Activated CD4-positive, alpha-beta T cell treated with anti-CD3 and anti-CD28 coated beads, Interleukin-2, amount 50 U/mL, for 16 hours (primary cell): ENCODE data around the gene PODNL1.

Experiments
- DNase-seq: peaks from one replicate; pipeline ENCODE4 v3.0.0-alpha.2; 2020

PODNL1 gene

DNA sequence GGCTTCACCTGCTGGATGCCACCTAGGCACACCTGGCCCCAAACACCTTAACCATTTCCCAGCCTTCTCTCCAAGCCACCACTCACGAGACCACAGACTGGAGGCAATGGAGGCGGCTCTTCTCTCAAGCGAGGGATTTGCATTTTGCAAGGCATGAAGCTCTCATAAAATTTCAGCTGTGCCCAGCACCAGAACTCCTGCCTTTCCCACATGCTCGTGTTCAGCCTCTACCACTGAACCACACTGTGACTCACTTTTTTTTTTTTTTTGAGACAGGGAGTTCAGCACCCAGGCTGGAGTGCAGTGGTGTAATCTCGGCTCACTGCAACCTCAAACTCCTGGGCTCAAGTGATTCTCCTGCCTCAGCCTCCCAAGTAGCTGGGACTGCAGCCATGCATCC is 50.7 kb downstream of the PODNL1 start:
- DNase-seq, result no peak

DNA sequence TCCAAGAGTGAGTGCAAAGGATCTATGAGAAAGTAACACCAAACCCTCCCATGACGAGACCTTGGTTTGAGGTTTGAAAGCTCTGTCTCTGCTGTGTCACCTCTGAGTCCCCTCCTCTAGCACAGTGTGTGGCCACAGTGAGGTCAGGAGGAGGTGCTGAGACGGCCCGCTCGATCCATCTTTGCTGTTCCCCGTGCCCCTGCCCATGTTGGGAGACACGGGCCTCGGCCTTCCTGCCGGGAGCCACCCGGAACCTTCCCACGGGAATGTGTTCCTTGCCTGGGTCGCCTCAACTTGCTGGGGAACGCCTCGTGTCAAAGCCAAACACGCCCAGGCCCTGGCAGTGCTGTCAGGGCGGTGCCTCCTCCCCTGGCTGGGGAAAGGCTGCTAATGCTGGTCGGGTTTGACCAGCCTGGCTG is 51.2 kb downstream of the PODNL1 start:
- peak; percentile 34 for DNase-seq

DNA sequence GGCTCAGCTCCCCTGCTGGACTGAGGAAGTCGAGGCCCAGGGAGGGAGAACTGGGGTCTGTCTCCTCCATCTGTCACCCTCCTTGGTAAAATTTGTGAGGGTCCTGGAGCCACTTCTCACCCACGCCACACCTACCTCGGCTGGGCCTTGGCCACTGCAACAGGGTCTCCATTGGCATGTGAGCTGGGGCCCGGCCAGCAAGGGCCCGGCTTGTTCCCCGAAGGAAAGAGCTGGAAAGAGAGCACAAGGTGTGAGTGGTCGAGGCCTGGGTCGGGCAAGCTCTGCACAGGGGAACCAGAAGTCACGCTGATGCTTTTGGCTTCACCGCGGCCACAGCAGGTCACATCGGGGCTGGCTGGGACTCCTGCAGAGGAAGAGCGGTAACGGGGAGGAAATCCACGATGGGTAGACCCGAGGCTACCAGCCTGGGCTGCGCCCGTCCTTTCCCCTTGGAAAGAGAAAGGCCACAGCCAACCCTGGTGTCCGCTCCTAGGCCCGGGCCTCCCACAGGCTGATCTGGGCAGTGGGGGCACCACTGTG is 52.3 kb downstream of the PODNL1 start:
- DNase-seq, result no peak

DNA sequence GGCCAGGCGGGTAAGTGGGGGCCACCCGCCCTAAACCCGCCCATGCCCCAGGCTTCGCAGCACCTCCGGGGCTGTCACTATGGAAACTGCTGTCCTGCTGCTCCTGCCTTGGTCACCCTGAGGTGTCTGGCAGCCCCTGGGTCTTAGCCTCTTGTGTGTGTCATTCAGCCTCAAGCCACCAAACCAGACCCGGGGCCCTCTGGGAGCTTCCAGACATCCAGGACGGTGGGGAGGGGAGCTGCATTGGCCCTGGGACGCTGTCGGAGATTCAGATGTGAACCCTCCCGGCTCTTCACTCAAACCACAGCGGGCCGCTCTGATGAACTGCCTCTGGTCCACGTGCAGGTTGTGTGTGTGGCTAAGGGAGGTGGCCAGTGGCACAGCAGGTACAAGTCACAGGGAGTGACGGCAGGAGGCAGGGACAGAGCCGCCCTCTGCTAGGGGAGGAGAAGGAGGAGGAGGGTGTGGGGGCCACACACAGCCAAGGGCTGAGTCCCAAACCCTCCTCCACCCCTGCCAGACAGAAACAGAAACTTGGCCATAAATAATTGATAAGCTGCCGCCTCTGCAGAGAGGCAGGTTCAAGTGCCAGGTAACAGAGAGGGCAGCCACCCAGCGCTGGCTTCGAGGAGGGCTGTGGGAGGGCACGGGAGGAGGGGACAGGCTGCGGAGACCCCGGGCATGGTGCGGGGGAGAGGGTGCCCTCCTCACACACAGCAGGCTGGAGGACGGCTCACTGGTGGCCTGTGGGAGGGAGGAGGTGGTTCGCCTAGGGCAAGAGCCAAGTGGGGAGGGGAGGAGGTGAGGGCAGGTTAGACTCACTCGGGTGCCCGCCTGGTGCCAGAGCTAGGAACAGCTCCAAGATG is 53.3 kb downstream of the PODNL1 start:
- no peak for DNase-seq

DNA sequence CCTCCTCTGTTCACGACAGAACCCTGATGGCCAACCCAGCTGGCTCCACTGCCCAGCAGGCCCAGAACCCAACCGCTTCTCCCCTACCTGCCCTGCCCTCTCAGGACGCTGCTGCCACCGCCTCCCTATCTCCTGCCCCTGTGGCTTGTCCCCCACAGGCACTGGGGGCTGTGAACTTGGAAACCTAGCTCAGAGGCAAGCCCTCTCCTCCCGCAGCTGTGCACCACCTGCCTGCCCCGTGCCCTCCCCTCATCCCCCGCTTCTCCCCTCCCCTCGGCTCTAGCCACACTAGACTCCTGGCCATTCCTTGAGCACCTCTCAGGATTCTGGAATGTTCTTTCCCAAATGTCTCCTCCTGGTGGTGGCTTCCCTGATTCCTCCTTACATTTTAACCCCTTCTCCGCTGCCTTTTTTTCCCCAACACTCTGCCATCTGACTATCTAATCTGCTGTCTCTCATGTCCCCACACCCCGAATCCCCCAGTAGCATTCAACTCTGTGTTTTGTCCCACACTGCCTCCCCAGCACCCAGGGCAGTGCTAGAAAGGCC is 54.6 kb downstream of the PODNL1 start:
- DNase-seq, result no peak

DNA sequence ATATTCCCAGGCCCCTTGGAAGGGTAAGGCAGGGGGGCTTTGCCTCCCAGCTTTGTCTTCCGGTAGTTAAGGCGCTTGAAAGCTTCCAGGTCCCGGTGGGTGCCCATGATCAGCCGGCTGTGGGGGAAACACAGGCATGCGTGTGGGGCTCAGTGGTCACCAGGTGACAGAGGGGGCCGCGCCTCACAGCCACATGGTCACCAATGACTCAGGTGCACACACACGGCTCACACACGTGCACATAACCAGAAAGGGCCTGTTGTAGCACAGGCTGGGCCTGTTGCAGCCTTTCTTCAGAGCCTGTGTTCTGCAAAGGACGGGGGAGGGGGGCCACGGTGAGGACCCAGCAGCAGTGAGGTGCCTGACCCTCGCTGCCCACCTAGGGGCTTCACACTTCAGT is 55.4 kb downstream of the PODNL1 start:
- no peak for DNase-seq

DNA sequence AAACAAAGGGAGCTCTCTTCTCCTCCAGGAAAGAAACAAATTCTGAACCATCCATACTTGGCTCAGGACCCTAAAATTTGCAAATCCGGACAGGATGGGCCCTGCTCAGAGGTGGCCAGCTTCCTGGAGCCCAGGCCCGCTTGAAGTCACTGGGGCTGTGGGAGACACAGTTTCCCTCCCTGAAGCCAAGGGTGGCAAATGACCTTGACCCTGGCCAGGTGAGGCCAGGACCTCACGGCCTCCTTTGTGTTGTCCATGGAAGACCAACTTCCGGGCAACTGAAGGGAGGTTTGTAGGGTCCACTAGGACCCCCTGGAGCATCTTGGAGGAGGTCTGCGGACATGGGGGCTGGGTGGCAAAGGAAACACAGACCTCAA is 55.8 kb downstream of the PODNL1 start:
- DNase-seq, result no peak

DNA sequence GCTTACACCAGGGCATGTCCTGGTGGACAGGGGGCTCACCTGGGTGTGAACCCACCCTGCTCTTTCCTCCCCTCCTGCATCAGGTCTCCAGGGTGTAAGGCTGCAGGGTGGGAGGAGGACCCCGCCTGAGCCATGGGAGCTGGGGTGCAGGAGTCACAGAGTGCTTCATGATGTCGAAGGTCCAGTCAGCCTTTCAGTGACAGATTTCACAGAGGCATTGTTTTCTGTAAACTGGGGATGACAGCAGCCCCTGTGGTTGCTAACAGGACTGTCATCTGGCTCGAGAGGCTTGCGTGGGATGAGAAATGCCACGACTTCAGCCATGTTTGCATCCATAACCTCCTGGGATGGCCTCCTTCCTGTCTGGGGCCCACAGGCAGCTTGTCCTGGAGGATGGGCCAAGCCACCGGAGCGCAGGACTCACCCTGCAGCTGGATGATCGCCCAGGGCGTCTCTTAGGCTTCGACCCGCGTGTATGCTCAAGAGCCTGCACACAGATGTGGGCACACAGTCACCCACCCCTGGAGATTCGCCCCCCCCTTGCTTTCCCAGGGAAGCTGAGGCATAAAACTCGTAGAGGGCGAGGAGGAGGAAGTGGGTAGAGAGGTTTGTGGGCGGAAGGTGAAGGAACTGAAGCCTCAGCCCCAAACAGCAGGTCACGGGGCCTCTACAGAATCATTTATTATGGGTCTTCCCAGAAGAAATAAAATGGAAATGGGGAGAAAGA is 56.4 kb downstream of the PODNL1 start:
- peak; percentile 65 for DNase-seq

DNA sequence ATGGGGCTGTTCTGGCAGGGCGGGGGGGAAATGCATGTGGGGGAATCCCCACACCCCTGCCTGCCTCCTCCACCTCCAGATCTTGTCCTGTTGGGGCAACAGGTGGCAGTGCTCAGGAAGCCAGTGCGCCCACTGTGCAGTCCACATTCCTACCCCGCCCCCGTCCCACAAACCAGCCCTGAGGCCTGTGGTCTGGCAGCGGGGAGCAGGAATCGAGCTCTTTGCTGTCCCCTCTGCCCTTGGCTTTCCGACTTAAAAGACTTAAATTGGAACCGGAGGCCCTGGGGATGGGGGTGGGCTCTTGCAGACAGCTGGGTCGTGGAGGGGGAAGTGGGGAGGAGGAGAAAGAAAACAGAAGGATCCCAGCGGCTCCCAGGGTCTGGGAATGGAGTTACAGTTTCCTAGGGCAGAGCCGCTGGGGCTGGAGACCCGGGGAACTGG is 56.9 kb downstream of the PODNL1 start:
- peak; percentile 34 for DNase-seq
